Measurements from ENCODE around the gene LRBA. TPM values are rescaled to one million over a fixed set of nuclear protein-coding genes. Genes with fewer than 3 reads are reported as not detected.

The LRBA gene
- total and polyA plus RNA-seq, 9 of the 15 experiments (the other 6 are each of a cell fraction or from before 2014, with no cell fraction given) = 24.2 to 88.7 (median 59.7) TPM

GRCh38 chr4:150588316-150588715 lies 426.8 kb downstream of the LRBA start:
- ChIA-PET CTCF (ENCODE audit: low intra/inter-chr PET ratio) (no interaction called here), POLR2A (no interaction called here)
- Histone ChIP-seq H3K4me3 (no peak overlapping the region), H3K79me2 (ENCODE audit: control insufficient read depth, insufficient read depth, low read length) (no peaks in the 10 kb centered on the region), H3K9ac (ENCODE audit: insufficient read depth in 1 of 2, low read depth in 2 of 2, low read length in 2 of 2) (no peak overlapping the region), H3K36me3 (ENCODE audit: control insufficient read depth, insufficient read depth, low read length) (peaks cover 48% of the 10 kb centered on the region; the same call in 2 of the 3 replicates), H3K27me3 (ENCODE audit: control insufficient read depth in 2 of 2, insufficient read depth in 2 of 2, low read length in 2 of 2) (no peaks in the 10 kb centered on the region), H3K27ac (ENCODE audit: extremely low read depth, low read depth, low read length) (peak overlapping the region; percentile 1; the same call in 1 of the 3 replicates), H3K4me2 (ENCODE audit: insufficient read depth, low read length) (no peak overlapping the region), H3K4me1 (replicated peaks in 1 of 2; ENCODE audit: control insufficient read depth in 2 of 2, insufficient read depth in 2 of 2, low read length in 2 of 2) (no peaks in the 10 kb centered on the region; a peak in 1 of 5 replicates), H3K9me3 (replicated peaks; ENCODE audit: control insufficient read depth, insufficient read depth, low read depth, low read length) (peaks cover 5% of the 10 kb centered on the region), H2AFZ (ENCODE audit: low read depth, low read length) (no peak overlapping the region), H4K20me1 (replicated peaks; ENCODE audit: control insufficient read depth, insufficient read depth, low read length) (no peaks in the 10 kb centered on the region), H3K9me1 (ENCODE audit: control insufficient read depth, insufficient read depth, low read length) (no peaks in the 10 kb centered on the region)
- 76% methylated on average over 1 of the region's 1 CpG for WGBS (ENCODE audit: insufficient coverage, low coverage, missing lambda C conversion rate)
- in situ Hi-C loops (cut with MboI) (no loop called here), intact Hi-C loops (cut with micrococcal nuclease) (no loop called here)
- no TSS peak for BruUV-seq (replicated peaks)
- ATAC-seq = no peak
- FAIRE-seq = no peak
- TF ChIP-seq ZNF75A (CRISPR knock-in tag; IDR thresholded peaks at IDR 0.05) (no peak), MBD2 (IDR thresholded peaks at IDR 0.05; ENCODE audit: borderline replicate concordance, low read depth) (no peak), ZNF316 (IDR thresholded peaks at IDR 0.05) (peak; percentile 44; the same call in 1 of the 2 replicates), PML (IDR thresholded peaks at IDR 0.05; ENCODE audit: low read length) (no peak), BCOR (IDR thresholded peaks at IDR 0.05) (no peak), CBX5 (IDR thresholded peaks at IDR 0.05; ENCODE audit: borderline replicate concordance, low read depth) (no peak), ZNF77 (CRISPR knock-in tag; IDR thresholded peaks at IDR 0.05) (no peak), C11orf30 (IDR thresholded peaks at IDR 0.05; ENCODE audit: low read depth) (peak; percentile 26)
- DNase-seq (ENCODE audit: extremely low read depth in 1 of 4, low spot score in 3 of 4) = no peak

GRCh38 chr4:150586162-150586810 lies 428.8 kb downstream of the LRBA start:
- no peak overlapping the region for H3K4me2 ChIP-seq (ENCODE audit: insufficient read depth, low read length)
- intact Hi-C loops (cut with micrococcal nuclease) = no loop called here
- no peak overlapping the region for H3K4me3 ChIP-seq
- H3K27me3 ChIP-seq (ENCODE audit: control insufficient read depth in 2 of 2, insufficient read depth in 2 of 2, low read length in 2 of 2) = no peaks in the 10 kb centered on the region
- no peak overlapping the region for H3K27ac ChIP-seq (ENCODE audit: extremely low read depth, low read depth, low read length)
- H4K20me1 ChIP-seq (replicated peaks; ENCODE audit: control insufficient read depth, insufficient read depth, low read length) = no peaks in the 10 kb centered on the region
- H3K4me1 ChIP-seq (replicated peaks in 1 of 2; ENCODE audit: control insufficient read depth in 2 of 2, insufficient read depth in 2 of 2, low read length in 2 of 2) = peaks cover 0 to 5% of the 10 kb centered on the region in 2 experiments; a peak in 1 of 5 replicates
- CTCF ChIA-PET (ENCODE audit: low intra/inter-chr PET ratio) = no interaction called here
- TF ChIP-seq ZNF316 (IDR thresholded peaks at IDR 0.05) (peak; percentile 73), NFATC3 (IDR thresholded peaks at IDR 0.05) (no peak), C11orf30 (IDR thresholded peaks at IDR 0.05; ENCODE audit: low read depth) (peak; percentile 63), ZBTB7A (IDR thresholded peaks at IDR 0.05; ENCODE audit: borderline replicate concordance, control insufficient read depth, low read depth, low read length) (no peak), ZNF589 (CRISPR knock-in tag; IDR thresholded peaks at IDR 0.05; ENCODE audit: low read depth) (no peak), ZBTB2 (IDR thresholded peaks at IDR 0.05) (no peak), KDM5B (IDR thresholded peaks at IDR 0.05; ENCODE audit: insufficient replicate concordance, low read depth, low read length) (no peak), HDAC2 (IDR thresholded peaks at IDR 0.05) (no peak)
- H3K79me2 ChIP-seq (ENCODE audit: control insufficient read depth, insufficient read depth, low read length) = no peaks in the 10 kb centered on the region
- ATAC-seq (no peak), DNase-seq (ENCODE audit: extremely low read depth in 1 of 4, low spot score in 3 of 4) (no peak), FAIRE-seq (no peak)
- H3K9me1 ChIP-seq (ENCODE audit: control insufficient read depth, insufficient read depth, low read length) = no peaks in the 10 kb centered on the region
- no peak overlapping the region for H3K9ac ChIP-seq (ENCODE audit: insufficient read depth in 1 of 2, low read depth in 2 of 2, low read length in 2 of 2)
- H2AFZ ChIP-seq (ENCODE audit: low read depth, low read length) = no peak overlapping the region
- in situ Hi-C loops (cut with MboI) = no loop called here
- POLR2A ChIA-PET = no interaction called here
- peaks cover 65% of the 10 kb centered on the region; the same call in 2 of the 3 replicates for H3K36me3 ChIP-seq (ENCODE audit: control insufficient read depth, insufficient read depth, low read length)
- H3K9me3 ChIP-seq (replicated peaks; ENCODE audit: control insufficient read depth, insufficient read depth, low read depth, low read length) = peaks cover 19% of the 10 kb centered on the region
- no TSS peak for BruUV-seq (replicated peaks)

Data from K562 (cell line).